ENCODE results near the gene ZNRF3.

Gene ZNRF3

GRCh38 chr22:28933321-28933720, 49.9 kb downstream of the ZNRF3 start:
- Histone ChIP-seq H4K8ac (ENCODE audit: low read depth, low read length) (no peak overlapping the region), H2AK5ac (ENCODE audit: low read length) (no peak overlapping the region), H2BK12ac (ENCODE audit: low read length) (no peak overlapping the region), H3K27ac (ENCODE audit: low read depth, low read length) (no peak overlapping the region), H3K4ac (ENCODE audit: low read depth, low read length) (no peak overlapping the region), H2BK120ac (ENCODE audit: insufficient read depth, low read length, poor library complexity) (no peak overlapping the region), H3K23ac (ENCODE audit: low read length) (no peak overlapping the region), H3K27me3 (ENCODE audit: insufficient read depth, low read length) (no peaks in the 10 kb centered on the region), H3K9ac (ENCODE audit: low read length) (no peak overlapping the region), H4K12ac (ENCODE audit: low read depth, low read length) (no peak overlapping the region), H3K79me1 (ENCODE audit: low read length) (no peaks in the 10 kb centered on the region), H3K18ac (ENCODE audit: low read length) (no peak overlapping the region), H2BK5ac (ENCODE audit: low read depth, low read length, poor library complexity) (no peak overlapping the region), H3K14ac (ENCODE audit: low read length) (no peak overlapping the region), H3K4me3 (ENCODE audit: low read depth, low read length) (no peak overlapping the region), H3K9me3 (ENCODE audit: insufficient read depth, low read depth, low read length) (no peaks in the 10 kb centered on the region), H3K36me3 (ENCODE audit: control insufficient read depth in 1 of 2, insufficient read depth in 2 of 2, low read length in 2 of 2) (no peaks in the 10 kb centered on the region), H3K4me1 (ENCODE audit: control insufficient read depth in 1 of 2, insufficient read depth in 2 of 2, low read length in 2 of 2) (peaks cover 0 to 12% of the 10 kb centered on the region in 2 experiments), H4K91ac (ENCODE audit: low read depth, low read length) (no peak overlapping the region), H3K4me2 (ENCODE audit: low read length) (no peak overlapping the region), H2AFZ (ENCODE audit: insufficient read depth, low read length, poor library complexity) (no peak overlapping the region), H3K79me2 (ENCODE audit: control insufficient read depth, insufficient read depth, low read length, poor library complexity) (no peaks in the 10 kb centered on the region)
- whole genome bisulfite sequencing (ENCODE audit: extremely low coverage, insufficient coverage, insufficient read length) = no CpG with 5 or more reads among the region's 2 CpGs
- DNase-seq = no peak

- Histone ChIP-seq H3K4me1 (ENCODE audit: control insufficient read depth in 1 of 2, insufficient read depth in 2 of 2, low read length in 2 of 2) (peaks cover 0 to 12% of the 10 kb centered on the region in 2 experiments), H4K8ac (ENCODE audit: low read depth, low read length) (no peak overlapping the region), H3K9me3 (ENCODE audit: insufficient read depth, low read depth, low read length) (no peaks in the 10 kb centered on the region), H3K23ac (ENCODE audit: low read length) (no peak overlapping the region), H3K36me3 (ENCODE audit: control insufficient read depth in 1 of 2, insufficient read depth in 2 of 2, low read length in 2 of 2) (no peaks in the 10 kb centered on the region), H3K79me1 (ENCODE audit: low read length) (no peaks in the 10 kb centered on the region), H3K4me2 (ENCODE audit: low read length) (no peak overlapping the region), H3K14ac (ENCODE audit: low read length) (no peak overlapping the region), H4K91ac (ENCODE audit: low read depth, low read length) (no peak overlapping the region), H3K27ac (ENCODE audit: low read depth, low read length) (no peak overlapping the region), H3K18ac (ENCODE audit: low read length) (no peak overlapping the region), H3K27me3 (ENCODE audit: insufficient read depth, low read length) (no peaks in the 10 kb centered on the region), H3K4ac (ENCODE audit: low read depth, low read length) (no peak overlapping the region), H2BK5ac (ENCODE audit: low read depth, low read length, poor library complexity) (no peak overlapping the region), H3K9ac (ENCODE audit: low read length) (no peak overlapping the region), H2AK5ac (ENCODE audit: low read length) (no peak overlapping the region), H2BK120ac (ENCODE audit: insufficient read depth, low read length, poor library complexity) (no peak overlapping the region), H2BK12ac (ENCODE audit: low read length) (no peak overlapping the region), H3K4me3 (ENCODE audit: low read depth, low read length) (no peak overlapping the region), H4K12ac (ENCODE audit: low read depth, low read length) (no peak overlapping the region), H3K79me2 (ENCODE audit: control insufficient read depth, insufficient read depth, low read length, poor library complexity) (no peaks in the 10 kb centered on the region), H2AFZ (ENCODE audit: insufficient read depth, low read length, poor library complexity) (no peak overlapping the region)
- WGBS (ENCODE audit: extremely low coverage, insufficient coverage, insufficient read length) = no CpG with 5 or more reads among the region's 3 CpGs
- DNase-seq = no peak
These were observed 50.7 kb downstream of the ZNRF3 start for GRCh38 chr22:28934026-28934425.

- Histone ChIP-seq H3K4me1 (ENCODE audit: control insufficient read depth in 1 of 2, insufficient read depth in 2 of 2, low read length in 2 of 2) (peaks cover 0 to 12% of the 10 kb centered on the region in 2 experiments), H2BK12ac (ENCODE audit: low read length) (no peak overlapping the region), H2AFZ (ENCODE audit: insufficient read depth, low read length, poor library complexity) (no peak overlapping the region), H3K9ac (ENCODE audit: low read length) (no peak overlapping the region), H4K8ac (ENCODE audit: low read depth, low read length) (no peak overlapping the region), H3K4me3 (ENCODE audit: low read depth, low read length) (no peak overlapping the region), H3K36me3 (ENCODE audit: control insufficient read depth in 1 of 2, insufficient read depth in 2 of 2, low read length in 2 of 2) (no peaks in the 10 kb centered on the region), H2BK120ac (ENCODE audit: insufficient read depth, low read length, poor library complexity) (no peak overlapping the region), H3K4ac (ENCODE audit: low read depth, low read length) (no peak overlapping the region), H4K12ac (ENCODE audit: low read depth, low read length) (no peak overlapping the region), H2BK5ac (ENCODE audit: low read depth, low read length, poor library complexity) (no peak overlapping the region), H3K4me2 (ENCODE audit: low read length) (no peak overlapping the region), H3K18ac (ENCODE audit: low read length) (no peak overlapping the region), H4K91ac (ENCODE audit: low read depth, low read length) (no peak overlapping the region), H3K79me2 (ENCODE audit: control insufficient read depth, insufficient read depth, low read length, poor library complexity) (no peaks in the 10 kb centered on the region), H3K79me1 (ENCODE audit: low read length) (no peaks in the 10 kb centered on the region), H3K27me3 (ENCODE audit: insufficient read depth, low read length) (no peaks in the 10 kb centered on the region), H3K9me3 (ENCODE audit: insufficient read depth, low read depth, low read length) (no peaks in the 10 kb centered on the region), H3K27ac (ENCODE audit: low read depth, low read length) (no peak overlapping the region), H3K23ac (ENCODE audit: low read length) (no peak overlapping the region), H3K14ac (ENCODE audit: low read length) (no peak overlapping the region), H2AK5ac (ENCODE audit: low read length) (no peak overlapping the region)
- no CpG with 5 or more reads among the region's 4 CpGs for whole genome bisulfite sequencing (ENCODE audit: extremely low coverage, insufficient coverage, insufficient read length)
- no peak for DNase-seq
These were observed 51.8 kb downstream of the ZNRF3 start for GRCh38 chr22:28935140-28935539.

DNA sequence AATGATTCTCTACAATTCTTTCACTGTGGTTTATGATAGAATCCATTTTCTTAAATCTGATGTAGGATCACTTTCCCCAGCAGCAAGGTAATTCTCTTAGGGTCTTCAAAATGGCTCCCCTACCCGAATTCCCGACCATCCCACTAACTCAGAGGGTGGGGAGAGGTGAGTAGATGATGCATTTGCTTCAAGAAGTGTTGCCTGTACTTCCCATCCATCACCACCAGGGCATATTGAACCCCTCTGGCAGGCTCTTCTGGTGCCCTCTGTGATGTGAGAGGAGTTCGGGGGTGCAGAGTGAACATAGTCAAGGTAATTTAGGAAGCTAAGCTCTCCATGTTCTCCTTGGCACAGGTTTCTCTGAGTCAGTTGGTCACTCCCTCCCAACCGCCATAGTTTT, 52.3 kb downstream of the ZNRF3 start:
- no peak overlapping the region for H2AFZ ChIP-seq (ENCODE audit: insufficient read depth, low read length, poor library complexity)
- H3K36me3 ChIP-seq (ENCODE audit: control insufficient read depth in 1 of 2, insufficient read depth in 2 of 2, low read length in 2 of 2) = no peaks in the 10 kb centered on the region
- H3K9me3 ChIP-seq (ENCODE audit: insufficient read depth, low read depth, low read length) = no peaks in the 10 kb centered on the region
- H3K4ac ChIP-seq (ENCODE audit: low read depth, low read length) = no peak overlapping the region
- H3K4me3 ChIP-seq (ENCODE audit: low read depth, low read length) = no peak overlapping the region
- H3K14ac ChIP-seq (ENCODE audit: low read length) = no peak overlapping the region
- no peak overlapping the region for H3K4me2 ChIP-seq (ENCODE audit: low read length)
- H4K12ac ChIP-seq (ENCODE audit: low read depth, low read length) = no peak overlapping the region
- H3K9ac ChIP-seq (ENCODE audit: low read length) = no peak overlapping the region
- peaks cover 0 to 8% of the 10 kb centered on the region in 2 experiments for H3K4me1 ChIP-seq (ENCODE audit: control insufficient read depth in 1 of 2, insufficient read depth in 2 of 2, low read length in 2 of 2)
- H2BK120ac ChIP-seq (ENCODE audit: insufficient read depth, low read length, poor library complexity) = no peak overlapping the region
- H2AK5ac ChIP-seq (ENCODE audit: low read length) = no peak overlapping the region
- no peak for DNase-seq
- no peaks in the 10 kb centered on the region for H3K79me2 ChIP-seq (ENCODE audit: control insufficient read depth, insufficient read depth, low read length, poor library complexity)
- H3K23ac ChIP-seq (ENCODE audit: low read length) = no peak overlapping the region
- H3K18ac ChIP-seq (ENCODE audit: low read length) = no peak overlapping the region
- H4K8ac ChIP-seq (ENCODE audit: low read depth, low read length) = no peak overlapping the region
- no peaks in the 10 kb centered on the region for H3K79me1 ChIP-seq (ENCODE audit: low read length)
- H4K91ac ChIP-seq (ENCODE audit: low read depth, low read length) = no peak overlapping the region
- no peak overlapping the region for H3K27ac ChIP-seq (ENCODE audit: low read depth, low read length)
- no peaks in the 10 kb centered on the region for H3K27me3 ChIP-seq (ENCODE audit: insufficient read depth, low read length)
- H2BK12ac ChIP-seq (ENCODE audit: low read length) = no peak overlapping the region
- WGBS (ENCODE audit: extremely low coverage, insufficient coverage, insufficient read length) = no CpG with 5 or more reads among the region's 4 CpGs
- no peak overlapping the region for H2BK5ac ChIP-seq (ENCODE audit: low read depth, low read length, poor library complexity)
